HUES48 (cell line): ENCODE measurements around the gene WASF2.

Experiments used
- H3K27ac ChIP-seq: one replicate; pipeline ENCODE4 v1.7.0; 2013; ENCODE audit warnings: low read depth, low read length, inconsistent platforms
- H3K27me3 ChIP-seq: 2 replicates; pipeline ENCODE4 v1.6.1; 2013; ENCODE audit warnings: mild to moderate bottlenecking, low read length; ENCODE audit not compliant: control insufficient read depth, insufficient read depth
- H3K36me3 ChIP-seq: 2 replicates; pipeline ENCODE4 v1.6.1; 2013; ENCODE audit warnings: low read length; ENCODE audit not compliant: control insufficient read depth, insufficient read depth
- H3K4me1 ChIP-seq: 2 replicates; pipeline ENCODE4 v1.6.1; 2013; ENCODE audit warnings: mild to moderate bottlenecking, low read length; ENCODE audit not compliant: control insufficient read depth, insufficient read depth
- H3K4me3 ChIP-seq: 2 replicates; pipeline ENCODE4 v1.5.1; 2013; ENCODE audit warnings: mild to moderate bottlenecking, low read depth, low read length
- H3K9ac ChIP-seq: 2 replicates; pipeline ENCODE4 v1.6.1; 2013; ENCODE audit warnings: mild to moderate bottlenecking, low read depth, low read length, moderate library complexity
- H3K9me3 ChIP-seq: 2 replicates; pipeline ENCODE4 v1.6.1; 2013; ENCODE audit warnings: low read length; ENCODE audit not compliant: control insufficient read depth, insufficient read depth

Gene WASF2

GRCh38 chr1:27360159-27361043 is 129.6 kb downstream of the WASF2 start:
- Histone ChIP-seq H3K9me3 (no peaks in the 10 kb centered on the region), H3K36me3 (0 out of 2 replicates have a peak, but pooled peaks cover 5% of the 10 kb centered on the region), H3K9ac (no peak overlapping the region), H3K4me3 (peak overlapping the region; percentile 80), H3K27ac (no peak overlapping the region), H3K27me3 (peaks cover 47% of the 10 kb centered on the region), H3K4me1 (peaks cover 18% of the 10 kb centered on the region)

GRCh38 chr1:27359822-27360158 is 130.2 kb downstream of the WASF2 start:
- H3K27me3 ChIP-seq: peaks cover 47% of the 10 kb centered on the region
- no peak overlapping the region for H3K27ac ChIP-seq
- peaks cover 13% of the 10 kb centered on the region for H3K4me1 ChIP-seq
- H3K9ac ChIP-seq: no peak overlapping the region
- H3K4me3 ChIP-seq: peak overlapping the region; percentile 80
- 0 out of 2 replicates have a peak, but pooled peaks cover 5% of the 10 kb centered on the region for H3K36me3 ChIP-seq
- no peaks in the 10 kb centered on the region for H3K9me3 ChIP-seq

DNA sequence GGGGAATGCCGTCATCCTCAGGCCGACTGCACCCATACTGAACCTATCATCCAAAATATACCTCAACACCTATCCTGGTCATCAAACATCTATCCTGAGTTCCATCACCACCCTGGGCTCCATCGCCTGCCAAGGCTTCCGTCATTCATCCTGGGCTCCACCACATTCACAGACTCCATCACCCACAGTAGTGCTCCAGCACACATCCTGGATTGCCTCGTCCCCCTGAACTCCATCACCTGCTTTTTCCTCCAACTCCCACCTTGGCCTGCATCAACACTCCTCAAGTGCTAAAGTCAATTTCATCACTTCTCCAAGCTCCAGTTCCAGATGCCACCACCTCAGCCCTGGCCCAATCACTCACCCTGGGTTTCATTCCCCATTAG is 131.0 kb downstream of the WASF2 start:
- 0 out of 2 replicates have a peak, but pooled peaks cover 5% of the 10 kb centered on the region for H3K36me3 ChIP-seq
- H3K27ac ChIP-seq: no peak overlapping the region
- peaks cover 8% of the 10 kb centered on the region for H3K4me1 ChIP-seq
- no peak overlapping the region for H3K4me3 ChIP-seq
- H3K27me3 ChIP-seq: peaks cover 47% of the 10 kb centered on the region
- H3K9ac ChIP-seq: no peak overlapping the region
- H3K9me3 ChIP-seq: no peaks in the 10 kb centered on the region

DNA sequence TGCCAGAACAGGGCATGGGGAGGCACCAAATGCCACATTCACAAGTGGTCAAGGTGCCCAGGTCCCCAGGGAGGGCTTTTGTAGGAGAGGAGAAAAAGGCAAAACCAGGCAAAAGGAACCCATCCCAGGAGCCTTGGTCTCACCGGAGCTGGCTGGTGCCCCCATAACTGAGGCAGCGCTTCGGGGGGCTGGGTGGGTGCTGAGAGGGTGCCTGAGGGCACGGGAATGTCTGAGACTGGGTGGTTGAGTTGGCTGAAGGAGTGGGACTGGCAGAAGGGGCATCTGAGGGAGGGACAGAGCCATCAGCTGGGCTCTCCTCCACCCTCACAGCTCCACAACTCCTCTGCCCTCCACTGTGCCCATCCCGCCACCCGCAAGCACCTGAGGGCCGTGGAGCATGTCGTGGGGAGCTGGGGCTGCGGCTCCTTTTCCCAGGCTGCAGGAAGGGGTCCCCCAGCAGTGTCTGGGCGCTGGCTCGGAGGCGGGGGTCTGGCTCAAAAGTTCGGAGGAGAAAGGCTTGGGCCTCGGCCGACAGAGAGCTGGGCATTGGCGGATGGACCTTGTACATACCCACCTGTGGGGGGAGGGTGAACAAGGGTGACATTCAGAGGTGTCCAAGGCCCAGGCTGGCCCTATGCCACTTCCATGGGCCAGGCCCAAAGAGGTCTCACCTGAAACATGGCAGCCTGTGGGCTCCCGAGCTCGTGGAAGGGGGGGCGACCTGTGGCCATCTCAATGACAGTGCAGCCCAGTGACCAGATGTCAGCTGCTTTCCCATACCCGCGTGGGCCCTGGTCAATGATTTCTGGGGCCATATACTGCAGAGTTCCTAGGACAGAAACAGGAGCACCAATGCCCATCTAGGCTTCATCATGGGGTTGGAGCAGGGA is 131.7 kb downstream of the WASF2 start:
- H3K36me3 ChIP-seq: 0 out of 2 replicates have a peak, but pooled peaks cover 5% of the 10 kb centered on the region
- peaks cover 47% of the 10 kb centered on the region for H3K27me3 ChIP-seq
- H3K4me1 ChIP-seq: peaks cover 8% of the 10 kb centered on the region
- no peak overlapping the region for H3K27ac ChIP-seq
- no peaks in the 10 kb centered on the region for H3K9me3 ChIP-seq
- H3K4me3 ChIP-seq: no peak overlapping the region
- no peak overlapping the region for H3K9ac ChIP-seq

GRCh38 chr1:27357281-27358037 is 132.5 kb downstream of the WASF2 start:
- 0 out of 2 replicates have a peak, but pooled peaks cover 5% of the 10 kb centered on the region for H3K36me3 ChIP-seq

GRCh38 chr1:27356619-27357280 is 133.2 kb downstream of the WASF2 start:
- Histone ChIP-seq H3K4me3 (no peak overlapping the region), H3K4me1 (peaks cover 9% of the 10 kb centered on the region), H3K9me3 (no peaks in the 10 kb centered on the region), H3K27me3 (peaks cover 41% of the 10 kb centered on the region), H3K9ac (no peak overlapping the region), H3K36me3 (0 out of 2 replicates have a peak, but pooled peaks cover 5% of the 10 kb centered on the region), H3K27ac (no peak overlapping the region)

More at GRCh38 chr1:27357281-27358037, 132.5 kb downstream of the WASF2 start:
- Histone ChIP-seq H3K4me3 (no peak overlapping the region), H3K4me1 (peaks cover 8% of the 10 kb centered on the region), H3K27me3 (peaks cover 47% of the 10 kb centered on the region), H3K9ac (no peak overlapping the region), H3K9me3 (no peaks in the 10 kb centered on the region), H3K27ac (no peak overlapping the region)

DNA sequence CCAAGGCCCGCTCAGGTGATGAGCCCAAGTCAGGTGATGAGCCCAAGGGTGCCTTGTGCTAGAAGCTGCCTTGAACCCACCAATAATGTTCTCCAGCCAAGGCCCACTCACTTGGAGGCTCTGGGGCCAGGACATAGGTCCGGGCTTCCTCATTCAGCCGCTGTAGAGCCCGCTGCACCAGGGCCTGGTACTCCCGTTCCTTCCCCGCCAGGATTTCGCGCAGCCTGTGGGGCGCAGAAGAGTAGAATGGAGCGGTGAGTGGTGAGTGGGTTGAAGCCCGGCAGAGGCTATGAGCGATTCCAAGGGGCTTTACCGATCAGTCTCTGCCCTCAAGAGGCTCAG is 133.7 kb downstream of the WASF2 start:
- Histone ChIP-seq H3K27me3 (peaks cover 36% of the 10 kb centered on the region), H3K36me3 (0 out of 2 replicates have a peak, but pooled peaks cover 5% of the 10 kb centered on the region), H3K4me1 (peaks cover 12% of the 10 kb centered on the region), H3K9me3 (no peaks in the 10 kb centered on the region), H3K4me3 (no peak overlapping the region), H3K9ac (no peak overlapping the region), H3K27ac (no peak overlapping the region)

DNA sequence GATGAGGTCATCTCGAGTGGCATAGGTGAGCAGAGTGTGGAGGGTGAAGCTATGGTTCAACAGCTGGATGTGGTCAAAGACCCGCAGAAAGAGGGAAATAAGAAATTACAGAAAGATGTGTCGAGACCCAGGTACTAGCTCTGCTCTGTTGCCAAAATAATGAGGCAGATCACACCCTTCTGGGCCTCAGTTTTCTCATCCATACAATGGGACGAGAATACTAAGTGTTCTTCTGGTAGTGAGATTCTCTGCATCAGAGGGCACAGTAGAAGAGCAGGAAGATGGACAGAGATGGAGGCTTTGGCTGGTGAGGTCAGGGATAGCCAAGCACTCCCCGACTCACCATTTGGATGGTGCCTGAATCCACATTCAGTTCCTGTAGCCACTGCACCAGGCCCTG is 134.3 kb downstream of the WASF2 start:
- peaks cover 12% of the 10 kb centered on the region for H3K4me1 ChIP-seq
- H3K9ac ChIP-seq: no peak overlapping the region
- no peaks in the 10 kb centered on the region for H3K9me3 ChIP-seq
- H3K27me3 ChIP-seq: peaks cover 31% of the 10 kb centered on the region
- H3K4me3 ChIP-seq: no peak overlapping the region
- no peak overlapping the region for H3K27ac ChIP-seq
- H3K36me3 ChIP-seq: 0 out of 2 replicates have a peak, but pooled peaks cover 5% of the 10 kb centered on the region
